ENCODE data around the gene HP.
A peak's percentile ranks its signal among the peaks of the same experiment; 100 is the strongest.

The HP gene

DNA sequence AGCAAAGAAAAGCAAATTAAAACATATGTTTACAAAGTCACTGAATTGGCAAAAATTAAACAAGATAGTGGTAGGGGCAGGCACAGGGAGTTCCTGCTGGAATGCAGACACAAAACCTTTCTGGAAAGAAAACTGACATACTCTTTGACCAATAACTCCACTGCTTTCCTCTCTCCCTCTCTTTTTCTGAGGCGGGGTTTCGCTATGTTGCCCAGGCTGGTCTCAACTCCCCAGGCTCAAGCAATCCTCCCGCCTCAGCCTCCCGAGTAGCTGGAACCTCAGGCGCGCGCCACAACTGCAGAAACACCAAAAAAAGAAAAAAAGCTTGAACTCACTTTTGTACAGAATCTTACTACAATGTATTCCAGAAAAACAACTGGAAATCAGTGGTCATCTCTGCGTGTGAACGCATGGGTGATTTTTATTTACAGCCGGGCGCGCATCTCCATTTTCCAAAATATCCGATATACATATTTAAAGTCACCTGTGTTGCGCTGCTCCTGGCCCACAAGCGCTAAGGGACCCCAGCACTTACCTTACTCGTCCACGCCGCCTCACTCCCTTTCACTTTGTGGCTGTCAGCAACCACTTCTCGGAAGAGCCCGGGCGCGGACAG is 38.6 kb downstream of the HP start:
- DNase-seq: no peak

DNA sequence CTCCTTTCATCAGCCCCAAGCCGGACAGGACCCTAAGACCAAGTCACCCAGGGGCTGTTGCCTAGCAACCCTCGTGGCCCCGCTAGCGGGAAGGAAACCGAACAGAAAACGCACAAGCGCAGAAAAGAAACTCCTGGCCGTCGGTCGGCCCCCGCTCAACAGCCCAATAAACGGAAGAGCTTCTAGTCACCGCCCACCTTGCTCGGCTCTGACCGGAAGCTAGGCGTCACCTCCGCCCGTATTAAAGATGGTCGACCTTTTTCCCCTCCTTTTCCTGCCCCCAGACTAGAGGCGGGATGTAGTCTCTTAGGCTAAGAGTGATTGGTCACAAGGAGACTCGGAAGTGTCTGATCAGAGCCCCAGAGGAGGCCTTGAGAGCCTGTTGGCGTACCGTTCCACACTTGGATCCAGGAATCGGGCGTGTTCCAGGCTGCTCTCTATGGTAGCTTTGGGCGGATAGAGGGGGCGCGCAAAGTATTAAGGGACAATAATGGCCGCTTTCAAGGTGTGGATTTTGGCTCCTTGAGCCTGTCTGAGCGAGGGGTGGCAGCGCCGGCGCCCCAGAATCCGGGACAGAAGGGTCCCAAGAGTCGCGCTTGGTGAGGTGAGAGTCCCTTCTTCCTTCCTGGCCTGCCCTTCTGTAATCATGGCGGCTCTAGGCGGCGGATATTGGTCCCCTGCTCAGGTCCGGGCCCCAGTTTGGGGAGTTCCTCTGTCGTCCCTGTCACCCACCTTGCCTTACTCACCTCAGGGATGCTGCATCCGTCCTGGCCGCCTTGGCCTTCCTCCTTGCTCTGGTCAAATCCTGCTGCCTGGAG is 39.4 kb downstream of the HP start, which contains the start of the genes DHX38 and TXNL4B:
TSS of gene DHX38 (plus strand) at position 400 of the 818 bp plus-strand sequence. CDS start 2,311 bp downstream, outside the sequence.
TSS of gene TXNL4B (minus strand) at position 173 of the 818 bp plus-strand sequence. CDS start 2,871 bp downstream, outside the sequence.
- peak; percentile 93 for DNase-seq

DNA sequence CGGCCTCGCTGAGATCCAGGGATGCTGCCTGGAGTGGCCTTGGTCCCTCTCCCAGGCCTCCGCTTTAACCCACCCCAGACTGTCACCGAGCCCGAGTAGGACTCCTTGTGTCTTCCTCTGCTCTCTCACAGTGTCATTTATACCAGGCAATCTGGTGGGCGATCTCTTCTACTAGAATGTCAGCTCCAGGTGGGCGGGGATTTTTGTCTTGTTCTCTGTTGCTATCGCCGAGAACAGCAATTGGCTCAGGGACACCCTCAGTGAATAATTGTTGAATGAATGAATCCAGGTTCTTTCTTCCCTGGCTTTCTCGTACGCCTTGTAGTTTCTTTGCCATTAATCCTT is 39.9 kb downstream of the HP start:
- DNase-seq: peak; percentile 6

DNA sequence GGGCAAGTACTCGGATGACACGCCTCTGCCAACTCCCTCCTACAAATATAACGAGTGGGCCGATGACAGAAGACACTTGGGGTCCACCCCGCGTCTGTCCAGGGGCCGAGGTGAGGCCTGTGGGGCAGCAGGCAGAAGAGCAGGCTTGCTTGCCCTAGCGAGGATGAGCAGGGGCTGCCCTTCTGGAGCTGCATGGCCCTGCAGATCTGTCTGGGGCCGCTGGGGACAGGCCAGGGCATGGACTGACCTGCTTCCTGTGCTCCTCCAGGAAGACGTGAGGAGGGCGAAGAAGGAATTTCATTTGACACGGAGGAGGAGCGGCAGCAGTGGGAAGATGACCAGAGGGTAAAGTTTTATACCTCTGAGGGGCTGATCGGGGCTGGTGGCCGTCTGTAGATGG is 44.6 kb downstream of the HP start:
- no peak for DNase-seq

DNA sequence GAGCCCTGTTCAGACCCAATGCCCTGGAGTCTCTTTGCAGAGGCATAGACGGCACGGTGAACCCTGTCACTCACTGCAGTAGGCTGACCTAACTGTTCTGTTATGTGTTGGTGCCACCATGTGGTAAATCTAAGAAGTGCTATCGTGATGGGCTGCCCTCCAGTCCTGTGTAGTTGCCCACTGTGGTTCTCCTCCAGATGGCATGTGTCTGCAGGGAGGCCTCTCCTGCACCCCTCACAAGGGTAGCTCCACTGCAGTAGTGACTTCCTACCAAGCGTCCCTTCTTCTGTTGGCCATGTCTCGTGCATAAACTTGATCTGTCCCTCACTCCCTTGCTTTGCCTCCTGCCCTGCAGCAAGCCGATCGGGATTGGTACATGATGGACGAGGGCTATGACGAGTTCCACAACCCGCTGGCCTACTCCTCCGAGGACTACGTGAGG is 45.1 kb downstream of the HP start:
- DNase-seq: peak; percentile 28

DNA sequence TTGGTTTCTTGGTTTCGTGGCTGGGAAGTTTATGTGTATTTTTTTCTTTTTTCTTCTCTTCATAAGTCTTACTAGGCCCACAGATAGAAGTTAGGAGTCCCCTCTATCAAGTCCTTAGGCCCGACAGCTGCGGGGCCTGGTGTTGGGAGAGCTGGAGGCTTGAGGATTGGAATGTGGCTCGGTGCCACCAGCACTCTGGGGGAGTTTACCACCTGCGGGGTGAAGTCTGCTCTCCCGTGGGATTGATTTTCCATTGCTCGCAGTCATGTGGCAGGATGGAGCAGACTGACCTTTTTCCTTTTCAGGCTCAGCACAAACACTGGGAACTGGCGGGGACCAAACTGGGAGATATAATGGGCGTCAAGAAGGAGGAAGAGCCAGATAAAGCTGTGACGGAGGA is 46.9 kb downstream of the HP start:
- no peak for DNase-seq

DNA sequence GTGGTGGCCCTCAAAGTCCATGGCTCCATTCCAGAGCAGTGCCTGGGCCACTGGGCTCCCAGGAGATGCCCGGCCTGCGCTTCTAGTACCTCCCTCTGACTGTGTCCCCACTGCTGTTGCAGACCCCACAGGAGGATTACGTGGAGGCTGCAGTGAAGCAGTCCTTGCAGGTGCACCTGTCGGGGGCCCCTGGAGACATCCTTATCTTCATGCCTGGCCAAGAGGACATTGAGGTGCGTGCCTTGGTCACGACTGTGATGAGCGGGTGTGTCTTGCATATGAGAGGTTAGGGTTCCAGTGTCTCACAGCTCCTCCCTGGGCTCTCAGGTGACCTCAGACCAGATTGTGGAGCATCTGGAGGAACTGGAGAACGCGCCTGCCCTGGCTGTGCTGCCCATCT is 50.6 kb downstream of the HP start:
- DNase-seq: no peak

DNA sequence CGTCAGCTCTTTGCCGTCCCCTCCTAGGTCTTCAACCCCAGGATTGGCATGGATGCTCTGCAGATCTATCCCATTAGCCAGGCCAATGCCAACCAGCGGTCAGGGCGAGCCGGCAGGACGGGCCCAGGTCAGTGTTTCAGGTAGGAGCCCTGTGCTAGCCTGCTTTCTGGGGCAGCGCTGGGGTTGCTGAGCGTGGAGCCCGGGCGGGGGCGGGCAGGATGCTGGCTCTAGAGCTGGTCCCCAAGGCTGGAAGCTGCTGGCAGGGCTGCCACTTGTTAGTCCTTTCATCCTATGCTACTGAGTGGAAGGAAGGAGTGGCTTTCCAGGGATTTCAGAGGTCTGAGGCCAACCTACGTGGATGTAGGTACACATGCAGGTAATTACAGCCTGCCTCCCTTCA is 51.7 kb downstream of the HP start:
- no peak for DNase-seq

DNA sequence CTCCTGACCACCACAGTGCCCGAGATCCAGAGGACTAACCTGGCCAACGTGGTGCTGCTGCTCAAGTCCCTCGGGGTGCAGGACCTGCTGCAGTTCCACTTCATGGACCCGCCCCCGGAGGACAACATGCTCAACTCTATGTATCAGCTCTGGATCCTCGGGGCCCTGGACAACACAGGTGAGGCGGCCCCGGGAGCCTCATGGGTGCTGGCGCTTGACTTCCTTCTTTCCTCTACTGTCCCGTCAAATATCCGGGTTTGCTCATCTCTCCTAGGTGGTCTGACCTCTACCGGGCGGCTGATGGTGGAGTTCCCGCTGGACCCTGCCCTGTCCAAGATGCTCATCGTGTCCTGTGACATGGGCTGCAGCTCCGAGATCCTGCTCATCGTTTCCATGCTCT is 53.1 kb downstream of the HP start:
- DNase-seq: no peak

DNA sequence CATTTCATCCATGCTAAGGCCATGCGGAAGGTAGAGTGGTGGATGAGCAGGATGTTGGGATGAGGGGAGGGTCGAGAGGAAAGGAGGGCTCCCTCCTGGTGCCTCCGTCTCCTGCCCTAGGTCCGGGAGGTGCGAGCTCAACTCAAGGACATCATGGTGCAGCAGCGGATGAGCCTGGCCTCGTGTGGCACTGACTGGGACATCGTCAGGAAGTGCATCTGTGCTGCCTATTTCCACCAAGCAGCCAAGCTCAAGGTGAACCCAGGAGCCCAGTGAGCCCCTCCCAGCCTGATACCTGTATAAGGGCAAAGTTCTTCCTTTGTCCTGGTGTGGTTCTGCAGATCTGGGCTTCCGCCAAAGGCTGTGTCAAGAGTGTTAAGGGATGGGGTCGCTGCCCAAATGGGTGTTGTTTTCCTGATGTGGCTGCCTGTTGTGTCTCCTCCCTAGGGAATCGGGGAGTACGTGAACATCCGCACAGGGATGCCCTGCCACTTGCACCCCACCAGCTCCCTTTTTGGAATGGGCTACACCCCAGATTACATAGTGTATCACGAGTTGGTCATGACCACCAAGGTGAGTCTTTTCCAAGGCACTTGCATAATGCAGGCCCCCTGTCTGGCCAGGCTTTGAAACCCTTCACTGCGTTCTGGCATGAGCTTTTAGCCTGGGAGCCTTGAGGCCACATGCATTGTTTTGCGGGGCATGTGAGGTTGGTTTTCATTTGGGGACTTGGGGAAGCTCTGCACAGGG is 54.2 kb downstream of the HP start:
- no peak for DNase-seq

DNA sequence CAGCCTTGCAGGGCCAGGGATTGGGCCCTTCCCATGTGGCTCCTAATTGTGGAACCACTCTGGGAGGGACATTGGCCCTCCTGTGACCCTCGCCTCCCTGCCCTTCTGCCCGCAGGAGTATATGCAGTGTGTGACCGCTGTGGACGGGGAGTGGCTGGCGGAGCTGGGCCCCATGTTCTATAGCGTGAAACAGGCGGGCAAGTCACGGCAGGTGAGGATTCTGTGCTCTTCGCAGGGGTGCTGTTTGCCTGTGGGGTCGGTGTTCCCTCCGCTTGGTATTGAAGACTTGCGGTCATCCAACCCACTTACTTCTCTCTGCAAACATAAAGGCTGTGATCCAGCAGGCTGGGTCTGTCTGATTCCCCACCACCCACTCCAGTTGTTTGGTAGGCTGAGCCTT is 55.0 kb downstream of the HP start:
- DNase-seq: no peak

DNA sequence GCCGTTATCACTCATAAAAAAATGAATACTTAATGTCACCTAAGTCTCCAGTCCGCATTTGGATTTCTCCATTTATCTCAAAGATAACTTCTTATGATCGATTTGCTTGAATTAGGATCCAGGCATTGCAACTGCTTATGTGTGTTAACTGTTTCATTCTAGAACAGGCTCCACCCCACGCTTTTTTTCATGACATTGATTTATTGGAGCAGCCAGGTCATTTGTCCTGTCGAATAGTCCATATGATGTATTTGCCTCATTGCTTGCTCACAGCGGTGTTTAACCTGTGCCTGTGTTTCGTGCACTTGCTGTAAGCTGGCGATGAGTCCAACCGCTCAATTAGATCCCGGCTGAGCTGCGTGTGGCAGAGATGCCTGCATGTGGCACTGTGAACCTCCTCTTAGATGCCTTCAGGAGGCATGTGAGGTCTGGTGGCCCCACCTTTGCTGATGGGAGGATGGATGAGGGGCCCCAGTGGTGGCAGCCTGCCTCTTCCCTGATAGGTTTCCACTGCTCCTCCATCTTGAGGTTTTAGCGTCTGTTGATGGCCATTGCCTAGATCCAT is 55.7 kb downstream of the HP start:
- no peak for DNase-seq

Measured in NCI-H2227 treated with DMSO at 0.1 percent for 48 hours (cell line).